GM18526 (cell line): ENCODE results near the gene SEPTIN5.

ENCODE experiments used
- POLR2A ChIP-seq: IDR thresholded peaks from 3 replicates; pipeline ENCODE4 v1.6.1; 2011; ENCODE audit not compliant: insufficient read length; ENCODE audit errors: extremely low read depth

Gene SEPTIN5

DNA sequence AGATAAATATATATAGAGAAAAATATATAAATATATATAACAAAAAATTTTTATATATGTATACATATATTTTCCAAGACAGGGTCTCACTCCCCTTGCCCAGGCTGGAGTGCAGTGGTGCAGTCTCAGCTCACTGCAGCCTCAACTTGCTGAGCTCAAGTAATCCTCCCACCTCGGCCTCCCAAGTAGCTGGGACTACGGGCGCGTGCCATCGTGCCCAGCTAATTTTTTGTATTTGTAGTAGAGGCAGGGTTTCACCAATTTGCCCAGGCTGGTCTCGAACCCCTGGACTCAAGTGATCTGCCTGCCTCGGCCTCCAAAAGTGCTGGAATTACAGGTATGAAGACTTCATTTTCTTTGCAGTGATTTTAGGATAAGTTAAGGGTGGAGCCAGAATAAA is 38.9 kb upstream of the SEPTIN5 start:
- TF ChIP-seq POLR2A = no peak

DNA sequence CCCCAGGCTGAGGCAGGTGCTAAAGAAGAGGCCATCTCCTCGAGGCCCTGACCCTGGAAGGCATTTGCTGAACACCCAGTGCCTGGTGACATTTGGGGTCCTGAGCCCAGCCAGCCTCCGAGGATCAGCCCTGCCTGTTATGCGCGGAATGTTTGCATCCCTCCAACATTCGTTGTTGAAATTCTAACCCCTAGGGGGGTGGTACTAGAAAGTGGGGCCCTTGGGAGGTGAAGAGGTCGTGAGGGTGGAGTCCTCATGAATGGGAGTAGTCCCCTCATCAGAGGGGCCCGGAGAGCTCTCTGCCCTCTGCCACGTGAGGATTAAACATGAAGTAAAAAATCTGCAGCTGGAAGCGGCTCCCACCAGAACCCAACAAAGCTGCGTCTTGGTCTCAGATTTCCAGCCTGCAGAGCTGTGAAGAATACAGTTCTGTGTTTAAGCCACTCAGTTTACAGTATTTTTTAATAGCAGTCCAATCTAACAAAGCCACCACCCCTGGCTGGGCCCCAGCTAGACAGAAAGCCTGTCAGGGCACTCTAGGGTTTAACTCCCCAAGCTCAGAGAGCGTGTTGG is 35.3 kb upstream of the SEPTIN5 start:
- TF ChIP-seq POLR2A = no peak

DNA sequence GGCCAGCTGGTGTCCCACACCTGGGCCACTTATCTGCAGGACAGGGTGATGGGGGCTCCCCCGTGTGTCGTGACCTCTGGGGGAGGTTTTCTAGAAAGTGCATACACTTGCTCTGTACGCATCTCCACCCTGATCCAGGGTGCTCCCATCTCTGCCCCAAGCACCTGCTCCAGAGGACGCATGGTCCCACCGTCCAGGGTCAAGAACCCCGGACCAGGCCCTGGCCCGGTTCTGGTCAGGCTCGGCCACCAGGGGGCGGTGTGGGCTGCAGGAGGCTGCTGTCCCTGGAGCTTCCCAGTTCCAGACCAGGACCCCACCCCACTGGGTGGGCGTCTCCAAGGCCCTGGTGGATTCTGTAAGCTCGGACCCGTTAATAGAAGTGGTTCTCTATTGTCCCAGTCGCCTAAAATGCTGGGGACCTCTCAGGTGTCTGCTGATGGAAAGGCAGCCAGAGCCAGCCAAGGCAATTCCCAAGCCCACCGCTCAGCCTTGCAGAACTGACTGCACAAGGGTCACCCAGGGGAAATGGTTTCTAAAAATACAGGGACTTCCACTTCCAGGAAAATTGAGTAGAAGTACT is 34.7 kb upstream of the SEPTIN5 start:
- TF ChIP-seq POLR2A = no peak

DNA sequence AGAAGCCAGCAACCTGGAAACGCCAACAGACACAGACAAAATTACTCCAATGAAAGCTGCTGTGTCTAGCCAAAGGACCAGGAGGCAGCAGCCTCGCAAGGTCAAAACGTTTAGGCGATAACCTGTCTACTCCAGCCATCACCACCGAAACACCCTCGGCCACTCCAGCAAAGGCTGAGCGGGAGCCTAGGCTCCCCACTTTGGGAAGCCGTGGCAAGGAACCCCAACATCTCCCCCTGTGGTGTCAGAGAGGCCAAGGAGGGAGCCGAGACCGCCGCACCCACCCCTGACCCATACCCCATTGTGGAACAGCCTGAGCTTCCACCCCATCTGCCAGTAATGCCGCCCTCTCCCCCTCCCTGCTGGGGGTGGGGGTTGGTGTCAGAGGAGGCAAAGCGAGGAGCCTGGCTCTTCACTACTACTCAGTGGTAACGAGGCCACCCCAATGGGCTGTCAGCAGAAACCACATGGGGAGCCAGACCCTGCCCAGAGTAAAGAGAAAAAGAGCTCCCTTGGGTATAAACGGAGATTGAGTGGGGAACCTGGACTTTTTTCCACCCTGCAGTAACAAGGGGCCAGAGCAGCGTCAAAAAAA is 33.9 kb upstream of the SEPTIN5 start:
- no peak for TF ChIP-seq POLR2A

DNA sequence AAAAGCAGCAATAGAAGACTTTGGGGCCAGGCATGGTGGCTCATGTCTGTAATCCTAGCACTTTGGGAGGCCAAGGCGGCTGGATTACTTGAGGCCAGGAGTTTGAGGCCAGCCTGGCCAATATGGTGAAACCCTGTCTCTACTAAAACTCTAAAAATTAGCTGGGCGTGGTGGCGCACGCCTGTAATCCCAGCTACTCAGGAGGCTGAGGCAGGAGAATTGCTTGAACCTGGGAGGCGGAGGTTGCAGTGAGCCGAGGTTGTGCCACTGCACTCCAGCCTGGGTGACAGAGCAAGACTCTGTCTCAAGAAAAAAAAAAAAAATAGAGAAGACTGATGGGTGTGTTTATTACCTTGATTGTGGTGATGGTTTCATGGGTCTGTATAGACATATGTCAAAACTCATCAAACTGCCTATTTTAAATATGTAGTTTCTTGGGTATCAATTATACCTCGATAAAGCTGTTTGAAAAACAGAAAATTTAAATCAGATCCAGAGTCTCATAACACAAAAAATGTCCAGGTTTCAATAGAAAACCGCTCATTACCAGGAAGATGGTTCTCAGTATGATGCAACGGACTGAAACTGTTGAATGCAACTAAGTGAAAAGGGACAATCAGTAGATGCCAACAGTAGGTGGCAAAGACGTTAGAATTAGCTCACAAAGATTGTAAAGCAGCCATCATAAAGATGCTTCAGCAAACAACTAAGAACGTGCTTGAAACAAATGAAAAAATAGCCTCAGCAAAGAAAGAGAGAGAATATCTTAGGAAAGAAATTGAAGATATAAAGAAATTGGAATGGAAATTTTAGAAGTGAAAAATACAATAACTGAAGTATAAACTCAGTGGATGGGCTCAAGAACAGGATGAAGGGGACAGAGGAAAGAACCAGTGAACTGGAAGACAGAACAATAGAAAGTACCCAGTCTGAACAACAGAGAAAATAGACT is 33.1 kb upstream of the SEPTIN5 start:
- no peak for TF ChIP-seq POLR2A

DNA sequence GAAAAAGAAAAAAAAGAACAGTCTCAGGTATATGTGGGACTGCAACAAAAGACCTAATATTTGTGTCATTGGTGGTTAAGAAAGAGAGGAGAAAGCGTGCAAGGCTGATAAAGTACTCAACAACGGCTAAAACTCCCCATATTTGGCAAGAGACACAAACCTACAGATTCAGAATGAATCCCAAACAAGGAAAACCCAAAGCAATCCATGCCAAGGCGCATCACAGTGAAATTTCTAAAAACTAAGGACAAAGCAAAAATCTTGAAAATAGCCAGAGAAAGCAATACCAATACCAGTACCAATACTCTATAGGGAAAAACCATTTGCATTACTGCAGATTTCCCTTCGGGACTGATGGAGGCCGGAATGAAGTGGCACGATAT is 32.4 kb upstream of the SEPTIN5 start:
- no peak for TF ChIP-seq POLR2A

DNA sequence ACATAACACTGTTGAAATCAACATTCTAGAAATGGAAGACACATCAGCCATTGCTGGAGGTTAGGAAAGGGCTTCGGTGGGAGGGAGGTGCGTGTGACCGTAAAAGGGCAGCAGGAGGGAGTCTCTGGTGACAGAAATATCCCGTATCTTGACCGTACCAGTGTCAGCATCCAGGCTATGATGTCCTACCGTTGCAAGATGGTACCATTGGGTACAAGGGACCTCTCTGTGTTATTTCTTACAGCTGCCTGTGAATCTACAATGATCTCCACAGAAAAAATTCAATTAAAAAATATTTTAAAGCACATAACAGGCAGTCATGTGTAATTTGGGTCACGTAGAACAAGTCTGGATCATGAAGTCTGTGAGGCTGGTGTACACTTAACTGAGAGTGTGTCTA is 27.4 kb upstream of the SEPTIN5 start:
- no peak for TF ChIP-seq POLR2A

DNA sequence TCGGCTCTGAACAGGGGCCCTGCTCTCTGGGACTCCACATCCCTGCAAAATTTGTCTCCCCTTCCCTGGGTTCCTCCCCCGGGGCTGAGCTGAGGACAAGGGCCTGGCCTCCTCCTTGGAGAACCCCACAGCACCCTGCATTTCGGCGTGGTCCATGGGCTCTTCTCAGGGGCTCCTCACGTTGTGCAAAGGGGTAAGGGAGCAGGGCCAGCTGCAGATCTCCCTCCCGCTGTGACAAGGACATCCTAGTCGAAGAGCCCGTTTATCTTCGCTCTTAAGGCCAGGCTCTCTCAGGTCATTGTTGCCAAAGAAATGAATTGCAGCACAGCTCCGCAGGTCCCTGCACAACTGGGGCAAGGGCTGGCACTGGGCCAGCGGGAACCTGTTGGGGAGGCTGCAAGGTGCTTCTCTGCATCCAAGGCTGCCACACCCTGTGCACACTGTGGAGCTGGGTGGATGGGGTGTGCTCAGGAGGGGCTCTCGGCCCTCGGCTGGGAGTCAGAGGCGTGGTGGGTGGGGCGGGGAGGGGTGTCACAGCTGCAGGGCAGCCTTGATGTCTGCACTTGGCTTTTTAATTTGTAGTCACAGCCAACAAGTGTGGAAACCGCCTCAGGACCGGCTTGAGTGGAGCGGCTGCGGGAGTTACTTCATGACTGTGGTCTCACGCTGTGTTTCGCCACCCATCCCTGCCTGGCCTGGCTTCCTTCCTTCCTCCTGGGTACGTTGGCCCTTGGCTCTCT is 26.6 kb upstream of the SEPTIN5 start:
- TF ChIP-seq POLR2A = no peak

DNA sequence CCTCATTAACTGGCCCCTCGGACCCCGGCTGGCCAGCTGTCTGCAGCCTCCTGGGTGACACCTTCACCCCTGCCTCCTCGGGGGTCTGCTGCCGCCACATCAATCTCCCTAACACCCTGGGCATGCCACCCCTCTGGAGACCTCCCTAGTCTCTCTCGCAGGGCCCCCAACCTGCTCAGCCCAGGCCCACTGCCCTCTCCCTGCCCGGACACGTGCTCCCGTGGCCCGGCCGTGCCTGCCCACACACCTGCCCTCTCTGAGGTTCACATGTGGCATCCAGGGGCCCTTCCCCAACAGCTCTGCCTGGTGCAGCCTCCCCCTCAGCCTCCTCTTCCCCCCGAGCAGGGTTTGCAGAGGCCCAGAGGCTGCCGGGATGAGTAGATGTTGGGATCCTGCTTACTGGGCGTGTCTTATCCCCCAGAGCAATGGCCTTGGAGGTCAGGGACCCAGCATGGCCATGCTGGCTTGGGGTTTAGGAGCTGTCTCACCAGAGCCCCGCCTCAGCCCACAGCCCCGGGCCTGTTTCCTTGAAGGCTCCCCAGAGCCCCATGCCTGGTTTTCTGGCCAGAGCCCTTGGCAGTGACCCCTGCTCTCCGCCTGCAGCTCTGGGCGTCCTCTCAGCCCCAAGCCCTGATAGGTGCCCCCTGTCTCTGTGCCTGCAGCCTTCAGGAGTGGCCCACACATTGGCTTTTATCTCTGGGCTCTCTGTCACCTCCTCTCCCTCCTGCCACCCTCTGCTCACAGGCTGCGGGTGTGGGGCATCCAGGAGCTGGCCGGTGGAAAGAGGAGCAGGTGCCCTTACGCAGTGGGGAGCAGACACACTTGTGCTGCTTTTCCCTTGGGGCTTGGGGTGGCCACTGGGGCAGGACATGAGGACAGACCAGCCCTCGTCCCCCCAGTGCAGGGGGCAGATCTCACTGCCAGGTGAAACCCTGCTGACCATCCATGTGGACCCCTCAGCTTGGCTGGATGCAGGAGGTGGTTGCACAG is 25.7 kb upstream of the SEPTIN5 start:
- no peak for TF ChIP-seq POLR2A

DNA sequence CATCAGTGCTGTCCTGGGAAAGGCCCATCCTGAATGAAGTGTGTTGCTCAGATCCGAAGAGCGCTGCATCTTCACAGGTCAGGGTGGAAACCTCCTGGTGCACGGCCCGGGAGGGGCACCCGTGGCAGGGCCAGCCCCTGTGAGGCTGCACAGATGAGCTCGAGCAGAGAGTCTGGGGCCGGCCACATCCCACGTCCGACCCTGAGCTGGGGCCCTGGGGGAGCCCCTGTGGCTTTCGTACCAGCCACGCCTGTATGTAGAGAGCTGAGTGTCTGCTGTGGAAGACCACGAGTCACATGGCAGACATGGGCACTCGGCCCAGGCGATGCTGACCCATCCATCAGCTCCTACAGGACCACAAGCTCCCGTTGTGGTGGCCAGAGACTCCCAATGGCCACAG is 24.9 kb upstream of the SEPTIN5 start:
- no peak for TF ChIP-seq POLR2A

DNA sequence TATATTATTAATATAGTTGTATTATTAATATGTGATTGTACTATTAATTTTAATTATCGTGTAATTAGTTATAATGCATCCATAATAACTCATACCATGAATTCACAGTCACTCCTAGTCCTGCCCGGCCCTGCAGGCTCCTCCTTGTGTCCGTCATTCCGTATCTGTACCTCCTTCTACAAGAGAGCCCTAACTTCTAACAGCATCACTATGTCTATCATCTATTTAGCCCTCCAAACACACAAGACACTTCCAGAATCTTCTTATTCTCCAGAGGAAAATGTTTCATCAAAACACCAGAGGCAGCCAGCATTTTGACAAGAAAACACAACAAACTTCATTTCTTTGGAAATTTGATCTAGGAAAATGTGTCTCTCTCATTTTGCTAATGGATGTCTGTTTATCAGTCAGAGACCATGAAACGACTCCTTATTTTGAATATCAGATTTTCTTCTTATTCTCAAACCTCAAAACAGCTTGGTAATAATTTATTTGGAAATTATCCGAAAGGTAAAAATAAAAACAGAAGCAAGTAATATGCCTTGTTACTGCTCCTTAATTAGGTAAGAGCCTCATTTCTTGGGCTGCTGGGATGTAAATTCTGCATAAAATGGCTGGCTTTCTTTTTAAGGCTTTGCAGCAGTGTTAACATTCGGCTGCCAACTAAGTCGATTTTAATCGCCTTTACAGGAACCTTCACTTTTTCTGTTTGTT is 23.1 kb upstream of the SEPTIN5 start:
- TF ChIP-seq POLR2A = no peak

DNA sequence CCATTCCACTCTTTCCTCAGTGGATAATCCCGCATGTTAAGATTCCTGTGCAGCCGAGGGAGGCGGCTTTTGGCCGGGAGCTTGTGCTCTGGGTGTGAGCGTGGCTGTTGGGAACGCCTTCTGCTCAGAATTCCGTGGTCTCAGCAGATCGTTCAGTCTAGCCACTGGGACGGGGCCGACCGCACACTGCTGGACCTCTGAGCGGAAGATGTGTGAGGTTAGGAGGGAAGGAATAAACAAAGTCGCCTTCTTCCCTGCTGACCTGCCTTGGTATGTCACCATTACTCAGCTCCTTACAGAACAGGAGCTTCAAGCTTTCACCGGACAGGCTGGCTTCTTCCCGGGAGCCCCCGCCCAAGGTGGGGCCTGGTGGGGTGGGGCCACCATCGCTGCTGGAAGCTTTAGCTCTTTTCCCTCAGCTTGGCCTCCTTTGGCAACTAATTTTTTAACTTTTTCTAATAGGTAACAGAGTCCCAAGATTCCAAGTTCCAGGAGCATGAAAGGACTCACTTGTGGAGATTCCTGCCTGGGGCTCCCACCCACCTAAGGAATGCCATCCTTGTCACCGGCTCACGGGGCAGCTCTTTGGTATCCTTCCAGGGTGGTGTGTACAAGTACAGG is 22.5 kb upstream of the SEPTIN5 start:
- TF ChIP-seq POLR2A = no peak

DNA sequence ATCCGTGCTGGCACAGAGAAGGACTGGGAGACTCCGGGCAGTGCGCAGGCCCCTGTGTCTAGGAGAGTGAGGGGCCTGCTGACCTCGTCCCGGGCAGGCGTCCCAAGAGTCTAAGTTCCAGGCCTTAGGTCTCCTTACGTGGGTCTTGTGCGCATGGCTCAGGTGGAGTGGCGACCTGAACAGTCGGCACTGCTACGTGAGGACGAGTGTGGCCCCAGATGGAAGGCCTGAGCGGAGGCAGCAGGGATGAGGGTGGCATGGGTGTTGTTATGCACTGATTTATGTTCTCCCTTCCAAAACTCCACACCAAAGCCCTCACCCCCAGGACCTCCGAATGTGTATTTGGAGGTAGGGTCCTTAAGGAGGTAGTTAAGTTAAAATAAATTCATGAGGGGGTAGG is 20.7 kb upstream of the SEPTIN5 start:
- TF ChIP-seq POLR2A = no peak
